ENCODE data around the gene CYBA. TPM values are rescaled to one million over a fixed set of nuclear protein-coding genes. Genes with fewer than 3 reads are reported as not detected.

The CYBA gene
- polyA plus RNA-seq, 1 donor (not counting 4 experiments of a cell fraction or from before 2014, with no cell fraction given): 4.4 TPM

DNA sequence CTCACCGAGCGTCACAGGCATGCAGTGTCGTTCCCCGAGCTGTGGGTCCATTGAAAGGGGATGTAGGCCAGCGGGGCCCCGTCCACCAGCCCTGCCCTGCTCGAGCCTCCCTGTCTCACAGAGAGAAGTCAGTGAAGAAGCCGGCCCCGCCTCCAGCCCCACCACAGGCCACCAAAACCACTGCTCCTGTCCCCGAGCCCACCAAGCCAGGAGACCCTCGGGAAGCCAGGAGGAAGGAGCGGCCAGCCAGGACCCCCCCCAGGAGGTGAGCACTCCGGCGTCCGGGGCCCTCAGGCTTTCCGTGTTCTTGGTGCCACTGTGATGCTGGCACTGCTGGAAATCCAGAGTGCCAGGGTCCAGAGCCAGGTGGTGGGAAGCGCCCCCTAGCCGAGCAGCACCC lies 26.4 kb downstream of the CYBA start:
- Histone ChIP-seq H3K79me2 (ENCODE audit: control insufficient read depth, insufficient read depth, low read length) (peaks cover 3% of the 10 kb centered on the region), H3K9ac (ENCODE audit: control insufficient read depth, extremely low read depth, insufficient read depth, low read length) (no peak overlapping the region), H2AFZ (ENCODE audit: control insufficient read depth, low read length) (no peak overlapping the region), H4K20me1 (ENCODE audit: control insufficient read depth, extremely low read depth, insufficient read depth, low read length) (peaks cover 4% of the 10 kb centered on the region), H3K4me2 (ENCODE audit: control insufficient read depth, extremely low read depth, insufficient read depth, low read depth, low read length) (no peak overlapping the region), H3K36me3 (ENCODE audit: control insufficient read depth in 2 of 2, extremely low read depth in 1 of 2, insufficient read depth in 2 of 2, low read length in 2 of 2) (peaks cover 40 to 41% of the 10 kb centered on the region in 2 experiments), H3K9me1 (ENCODE audit: control insufficient read depth, extremely low read depth, insufficient read depth, low read length) (no peaks in the 10 kb centered on the region), H3K9me3 (ENCODE audit: control insufficient read depth, low read depth, low read length) (no peaks in the 10 kb centered on the region), H3K27me3 (ENCODE audit: control insufficient read depth, extremely low read depth, insufficient read depth, low read length) (no peaks in the 10 kb centered on the region), H3K27ac (ENCODE audit: control insufficient read depth, insufficient read depth, low read length) (no peak overlapping the region), H3K4me1 (ENCODE audit: control insufficient read depth, extremely low read depth, insufficient read depth, low read length) (no peaks in the 10 kb centered on the region), H3K4me3 (ENCODE audit: control insufficient read depth in 2 of 3, extremely low read depth in 1 of 3, insufficient read depth in 2 of 3, low read depth in 1 of 3, low read length in 3 of 3) (no peak overlapping the region)
- no peak for TF ChIP-seq EZH2 (IDR thresholded peaks at IDR 0.05; ENCODE audit: low read length)
- TF ChIP-seq, protein P1, sequence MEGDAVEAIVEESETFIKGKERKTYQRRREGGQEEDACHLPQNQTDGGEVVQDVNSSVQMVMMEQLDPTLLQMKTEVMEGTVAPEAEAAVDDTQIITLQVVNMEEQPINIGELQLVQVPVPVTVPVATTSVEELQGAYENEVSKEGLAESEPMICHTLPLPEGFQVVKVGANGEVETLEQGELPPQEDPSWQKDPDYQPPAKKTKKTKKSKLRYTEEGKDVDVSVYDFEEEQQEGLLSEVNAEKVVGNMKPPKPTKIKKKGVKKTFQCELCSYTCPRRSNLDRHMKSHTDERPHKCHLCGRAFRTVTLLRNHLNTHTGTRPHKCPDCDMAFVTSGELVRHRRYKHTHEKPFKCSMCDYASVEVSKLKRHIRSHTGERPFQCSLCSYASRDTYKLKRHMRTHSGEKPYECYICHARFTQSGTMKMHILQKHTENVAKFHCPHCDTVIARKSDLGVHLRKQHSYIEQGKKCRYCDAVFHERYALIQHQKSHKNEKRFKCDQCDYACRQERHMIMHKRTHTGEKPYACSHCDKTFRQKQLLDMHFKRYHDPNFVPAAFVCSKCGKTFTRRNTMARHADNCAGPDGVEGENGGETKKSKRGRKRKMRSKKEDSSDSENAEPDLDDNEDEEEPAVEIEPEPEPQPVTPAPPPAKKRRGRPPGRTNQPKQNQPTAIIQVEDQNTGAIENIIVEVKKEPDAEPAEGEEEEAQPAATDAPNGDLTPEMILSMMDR (optimal IDR thresholded peaks at IDR 0.05 in 1 of 3, IDR thresholded peaks at IDR 0.05 in 1 of 3, conservative IDR thresholded peaks at IDR 0.05 in 1 of 3; ENCODE audit: extremely low read depth in 1 of 3, insufficient read depth in 2 of 3, low read length in 3 of 3): no peak
- no peak for FAIRE-seq
- dilution Hi-C loops (cut with MboI; ENCODE audit: extremely low pct_ligation_motif_present, low sequenced_read_pairs): no loop called here
- DNase-seq (ENCODE audit: low read depth, low spot score): no peak

DNA sequence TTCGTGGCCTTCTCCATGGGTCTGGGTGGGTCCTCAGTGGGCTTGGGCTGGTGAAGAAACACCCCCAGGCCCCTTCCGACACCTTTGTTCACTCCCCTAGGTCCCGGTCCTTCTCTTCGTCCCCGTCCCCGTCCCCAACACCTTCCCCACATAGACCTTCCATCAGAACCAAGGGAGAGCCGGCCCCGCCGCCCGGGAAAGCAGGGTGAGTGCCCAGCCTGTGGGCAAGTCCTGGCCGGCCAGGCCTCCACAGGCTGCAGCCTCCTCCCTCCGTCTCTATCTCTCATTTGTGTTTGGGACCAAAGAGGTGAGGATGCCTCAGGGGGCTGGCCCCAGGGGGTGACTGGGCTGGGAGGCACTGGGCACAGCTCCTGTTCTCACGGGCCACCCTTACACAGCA lies 27.0 kb downstream of the CYBA start:
- Histone ChIP-seq H3K27me3 (ENCODE audit: control insufficient read depth, extremely low read depth, insufficient read depth, low read length) (no peaks in the 10 kb centered on the region), H3K4me3 (ENCODE audit: control insufficient read depth in 2 of 3, extremely low read depth in 1 of 3, insufficient read depth in 2 of 3, low read depth in 1 of 3, low read length in 3 of 3) (no peak overlapping the region), H3K36me3 (ENCODE audit: control insufficient read depth in 2 of 2, extremely low read depth in 1 of 2, insufficient read depth in 2 of 2, low read length in 2 of 2) (peaks cover 40 to 42% of the 10 kb centered on the region in 2 experiments), H3K27ac (ENCODE audit: control insufficient read depth, insufficient read depth, low read length) (no peak overlapping the region), H3K9me1 (ENCODE audit: control insufficient read depth, extremely low read depth, insufficient read depth, low read length) (no peaks in the 10 kb centered on the region), H3K4me2 (ENCODE audit: control insufficient read depth, extremely low read depth, insufficient read depth, low read depth, low read length) (no peak overlapping the region), H3K4me1 (ENCODE audit: control insufficient read depth, extremely low read depth, insufficient read depth, low read length) (no peaks in the 10 kb centered on the region), H4K20me1 (ENCODE audit: control insufficient read depth, extremely low read depth, insufficient read depth, low read length) (peaks cover 4% of the 10 kb centered on the region), H3K79me2 (ENCODE audit: control insufficient read depth, insufficient read depth, low read length) (peaks cover 3% of the 10 kb centered on the region), H3K9ac (ENCODE audit: control insufficient read depth, extremely low read depth, insufficient read depth, low read length) (no peak overlapping the region), H3K9me3 (ENCODE audit: control insufficient read depth, low read depth, low read length) (no peaks in the 10 kb centered on the region), H2AFZ (ENCODE audit: control insufficient read depth, low read length) (no peak overlapping the region)
- no peak for TF ChIP-seq EZH2 (IDR thresholded peaks at IDR 0.05; ENCODE audit: low read length)
- TF ChIP-seq, protein P1 (optimal IDR thresholded peaks at IDR 0.05 in 1 of 3, IDR thresholded peaks at IDR 0.05 in 1 of 3, conservative IDR thresholded peaks at IDR 0.05 in 1 of 3; ENCODE audit: extremely low read depth in 1 of 3, insufficient read depth in 2 of 3, low read length in 3 of 3): no peak
- dilution Hi-C loops (cut with MboI; ENCODE audit: extremely low pct_ligation_motif_present, low sequenced_read_pairs): no loop called here
- FAIRE-seq (no peak), DNase-seq (ENCODE audit: low read depth, low spot score) (no peak)
